ENCODE measurements around the gene SLC27A5. TPM values are rescaled to one million over a fixed set of nuclear protein-coding genes. Genes with fewer than 3 reads are reported as not detected.

The SLC27A5 gene
- total RNA-seq, 1 donor from 2014 or later: 4.7 TPM

GRCh38 chr19:58558066-58558622 is 46.4 kb upstream of the SLC27A5 start, which contains the start of gene UBE2M:
TSS of gene UBE2M (minus strand) at chr19:58558611. CDS start at chr19:58558381, 230 bp downstream.
- peak; percentile 88 for DNase-seq
- intact Hi-C loops (cut with DNase I): no loop called here
- Histone ChIP-seq H3K27me3 (no peaks in the 10 kb centered on the region), H3K36me3 (peaks cover 21% of the 10 kb centered on the region), H3K4me3 (peak within 1 kb of the TSS; percentile 67), H3K27ac (peak within 1 kb of the TSS; percentile 99), H3K4me1 (peaks cover 56% of the 10 kb centered on the region), H3K9me3 (no peaks in the 10 kb centered on the region)
- TF ChIP-seq CTCF (IDR thresholded peaks at IDR 0.05): no peak
- ATAC-seq: no peak

- intact Hi-C loops (cut with DNase I): no loop called here
- no peak for TF ChIP-seq CTCF (IDR thresholded peaks at IDR 0.05)
- no peak for ATAC-seq
These were observed 45.7 kb upstream of the SLC27A5 start for GRCh38 chr19:58557221-58558065.

GRCh38 chr19:58556622-58557220 is 44.9 kb upstream of the SLC27A5 start:
- H3K27ac ChIP-seq: peak overlapping the region; percentile 99
- no peak for TF ChIP-seq CTCF (IDR thresholded peaks at IDR 0.05)
- ATAC-seq: no peak

More at GRCh38 chr19:58557221-58558065, 45.7 kb upstream of the SLC27A5 start:
- H3K27ac ChIP-seq: peak overlapping the region; percentile 99
- peak overlapping the region; percentile 67 for H3K4me3 ChIP-seq
- peaks cover 51% of the 10 kb centered on the region for H3K4me1 ChIP-seq
- DNase-seq: no peak
- H3K27me3 ChIP-seq: no peaks in the 10 kb centered on the region
- peaks cover 28% of the 10 kb centered on the region for H3K36me3 ChIP-seq
- no peaks in the 10 kb centered on the region for H3K9me3 ChIP-seq

GRCh38 chr19:58555920-58556621 is 44.3 kb upstream of the SLC27A5 start:
- Histone ChIP-seq H3K4me3 (no peak overlapping the region), H3K4me1 (peaks cover 37% of the 10 kb centered on the region), H3K9me3 (no peaks in the 10 kb centered on the region), H3K27ac (no peak overlapping the region), H3K36me3 (peaks cover 42% of the 10 kb centered on the region), H3K27me3 (no peaks in the 10 kb centered on the region)
- TF ChIP-seq CTCF (IDR thresholded peaks at IDR 0.05): no peak
- intact Hi-C loops (cut with DNase I): no loop called here
- DNase-seq (no peak), ATAC-seq (no peak)

More at GRCh38 chr19:58556622-58557220, 44.9 kb upstream of the SLC27A5 start:
- intact Hi-C loops (cut with DNase I): no loop called here
- no peak for DNase-seq
- Histone ChIP-seq H3K27me3 (no peaks in the 10 kb centered on the region), H3K4me3 (peak overlapping the region; percentile 67), H3K4me1 (peaks cover 44% of the 10 kb centered on the region), H3K36me3 (peaks cover 35% of the 10 kb centered on the region), H3K9me3 (no peaks in the 10 kb centered on the region)

- H3K4me1 ChIP-seq: peaks cover 37% of the 10 kb centered on the region
- intact Hi-C loops (cut with DNase I): no loop called here
- no peaks in the 10 kb centered on the region for H3K9me3 ChIP-seq
- no peak for TF ChIP-seq CTCF (IDR thresholded peaks at IDR 0.05)
- no peaks in the 10 kb centered on the region for H3K27me3 ChIP-seq
- peaks cover 48% of the 10 kb centered on the region for H3K36me3 ChIP-seq
- H3K27ac ChIP-seq: peak overlapping the region; percentile 94
- DNase-seq (no peak), ATAC-seq (no peak)
- peak overlapping the region; percentile 87 for H3K4me3 ChIP-seq
These were observed 43.6 kb upstream of the SLC27A5 start for GRCh38 chr19:58555369-58555885.

All from upper lobe of right lung (tissue), 1 donor.